ENCODE results near the gene CTTN. TPM values are rescaled to one million over a fixed set of nuclear protein-coding genes. Genes with fewer than 3 reads are reported as not detected.
A peak's percentile ranks its signal among the peaks of the same experiment; 100 is the strongest.

Gene CTTN
- total RNA-seq (167 and 245 TPM in 2 replicates), polyA plus RNA-seq (72.5 and 77.9 TPM in 2 replicates)

DNA sequence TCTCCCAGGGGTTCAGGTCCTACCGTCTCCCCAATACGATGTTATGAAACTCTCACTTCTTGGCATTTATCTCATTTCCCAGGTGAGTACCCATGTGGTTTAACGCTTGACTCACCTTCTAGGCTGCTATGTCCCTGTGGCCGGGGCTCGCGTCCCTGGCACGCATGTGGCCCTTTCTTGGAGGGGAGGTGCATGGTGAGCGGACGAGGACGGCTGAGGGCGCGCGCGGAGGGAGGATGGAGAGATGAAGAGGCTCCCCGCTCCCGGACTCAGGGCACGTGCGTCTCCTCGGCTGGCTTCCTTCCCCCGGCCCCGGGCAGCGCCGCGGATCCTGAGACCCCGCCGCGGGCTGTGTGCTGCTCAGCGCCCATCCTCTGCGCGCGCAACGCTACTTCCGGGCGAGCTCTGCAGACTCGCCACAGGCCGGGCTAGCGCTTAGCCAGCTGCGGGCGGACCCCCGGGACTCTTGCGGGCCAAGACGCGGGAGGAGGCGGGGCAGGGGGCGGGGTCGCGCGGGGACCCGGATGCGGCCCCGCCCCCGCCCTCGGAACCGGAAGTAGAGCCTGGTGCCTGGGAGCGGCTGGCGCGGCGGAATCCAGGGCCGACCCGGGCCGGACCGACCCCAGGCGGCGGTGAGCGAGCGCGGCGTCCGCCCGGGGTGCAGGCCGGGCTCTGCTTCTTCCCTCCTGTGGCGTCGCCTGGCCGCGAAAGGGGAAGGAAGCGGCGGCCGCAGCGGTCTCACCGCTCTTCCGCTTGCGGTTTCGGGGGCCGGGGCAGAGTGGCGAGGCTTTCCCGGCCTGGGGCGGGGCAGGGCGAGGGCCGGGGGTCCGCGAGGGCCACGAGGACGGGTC is at the start of gene CTTN:
TSS of gene CTTN (plus strand) at position 547 of the 851 bp plus-strand sequence. CDS start 8,769 bp downstream, outside the sequence.
- TF ChIP-seq, protein P1, sequence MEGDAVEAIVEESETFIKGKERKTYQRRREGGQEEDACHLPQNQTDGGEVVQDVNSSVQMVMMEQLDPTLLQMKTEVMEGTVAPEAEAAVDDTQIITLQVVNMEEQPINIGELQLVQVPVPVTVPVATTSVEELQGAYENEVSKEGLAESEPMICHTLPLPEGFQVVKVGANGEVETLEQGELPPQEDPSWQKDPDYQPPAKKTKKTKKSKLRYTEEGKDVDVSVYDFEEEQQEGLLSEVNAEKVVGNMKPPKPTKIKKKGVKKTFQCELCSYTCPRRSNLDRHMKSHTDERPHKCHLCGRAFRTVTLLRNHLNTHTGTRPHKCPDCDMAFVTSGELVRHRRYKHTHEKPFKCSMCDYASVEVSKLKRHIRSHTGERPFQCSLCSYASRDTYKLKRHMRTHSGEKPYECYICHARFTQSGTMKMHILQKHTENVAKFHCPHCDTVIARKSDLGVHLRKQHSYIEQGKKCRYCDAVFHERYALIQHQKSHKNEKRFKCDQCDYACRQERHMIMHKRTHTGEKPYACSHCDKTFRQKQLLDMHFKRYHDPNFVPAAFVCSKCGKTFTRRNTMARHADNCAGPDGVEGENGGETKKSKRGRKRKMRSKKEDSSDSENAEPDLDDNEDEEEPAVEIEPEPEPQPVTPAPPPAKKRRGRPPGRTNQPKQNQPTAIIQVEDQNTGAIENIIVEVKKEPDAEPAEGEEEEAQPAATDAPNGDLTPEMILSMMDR (IDR thresholded peaks at IDR 0.05; ENCODE audit: low read depth, low read length): no peak
- Histone ChIP-seq H3K4me1 (ENCODE audit: low read depth) (peaks cover 8% of the 10 kb centered on the region), H3K27me3 (no peaks in the 10 kb centered on the region), H3K4me3 (peak within 1 kb of the TSS; percentile 96), H3K27ac (peak within 1 kb of the TSS; percentile 92), H3K9me3 (ENCODE audit: low read depth) (no peaks in the 10 kb centered on the region), H3K36me3 (no peaks in the 10 kb centered on the region)
- DNase-seq (ENCODE audit: low read depth in 1 of 2, low spot score in 1 of 2): peak; percentile 91

DNA sequence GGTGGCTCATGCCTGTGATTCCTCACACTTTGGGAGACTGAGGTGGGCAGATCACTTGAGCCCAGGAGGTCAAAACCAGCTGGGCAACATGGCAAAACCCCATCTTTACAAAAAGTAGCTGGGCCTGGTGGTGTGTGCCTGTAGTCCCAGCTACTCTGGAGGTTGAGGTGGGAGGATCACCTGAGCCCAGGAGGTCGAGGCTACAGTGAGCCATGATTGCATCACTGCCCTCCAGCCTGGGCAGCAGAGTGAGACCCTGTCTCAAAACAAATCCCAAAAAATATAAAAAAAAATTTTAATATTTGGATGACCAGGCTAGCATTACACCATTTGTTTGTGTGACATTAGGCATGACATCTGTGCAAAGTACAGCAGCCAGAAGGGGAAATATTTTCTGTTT is 49.7 kb upstream of the CTTN start:
- Histone ChIP-seq H3K9me3 (ENCODE audit: low read depth) (no peaks in the 10 kb centered on the region), H3K36me3 (peaks cover 37% of the 10 kb centered on the region), H3K27ac (no peak overlapping the region), H3K4me3 (no peak overlapping the region), H3K27me3 (no peaks in the 10 kb centered on the region), H3K4me1 (ENCODE audit: low read depth) (peaks cover 4% of the 10 kb centered on the region)
- TF ChIP-seq, protein P1 (IDR thresholded peaks at IDR 0.05; ENCODE audit: low read depth, low read length): no peak
- DNase-seq (ENCODE audit: low read depth in 1 of 2, low spot score in 1 of 2): no peak

DNA sequence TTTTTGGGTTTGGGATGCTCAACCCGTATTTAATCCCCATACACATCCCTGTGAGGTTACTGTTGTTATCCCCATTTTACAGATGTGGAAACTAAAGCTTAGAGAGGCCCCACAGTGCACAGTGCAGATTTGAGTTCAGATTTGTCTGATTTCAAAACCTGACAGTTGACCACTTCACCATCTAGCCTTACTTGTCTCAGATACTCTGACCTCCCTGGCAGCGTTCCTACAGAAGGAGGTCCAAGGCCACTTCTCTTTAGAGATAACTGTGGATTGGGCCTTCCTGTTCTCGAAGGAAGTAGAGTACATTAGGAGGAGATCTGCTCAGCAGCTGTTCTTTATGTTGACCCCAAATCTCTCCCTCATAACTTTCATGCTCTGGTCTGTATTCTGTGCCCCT is 46.7 kb upstream of the CTTN start:
- Histone ChIP-seq H3K27me3 (no peaks in the 10 kb centered on the region), H3K4me1 (ENCODE audit: low read depth) (peaks cover 4% of the 10 kb centered on the region), H3K36me3 (peaks cover 43% of the 10 kb centered on the region), H3K4me3 (no peak overlapping the region), H3K9me3 (ENCODE audit: low read depth) (no peaks in the 10 kb centered on the region), H3K27ac (peak overlapping the region; percentile 63)
- DNase-seq (ENCODE audit: low read depth in 1 of 2, low spot score in 1 of 2): no peak
- TF ChIP-seq, protein P1 (IDR thresholded peaks at IDR 0.05; ENCODE audit: low read depth, low read length): no peak

DNA sequence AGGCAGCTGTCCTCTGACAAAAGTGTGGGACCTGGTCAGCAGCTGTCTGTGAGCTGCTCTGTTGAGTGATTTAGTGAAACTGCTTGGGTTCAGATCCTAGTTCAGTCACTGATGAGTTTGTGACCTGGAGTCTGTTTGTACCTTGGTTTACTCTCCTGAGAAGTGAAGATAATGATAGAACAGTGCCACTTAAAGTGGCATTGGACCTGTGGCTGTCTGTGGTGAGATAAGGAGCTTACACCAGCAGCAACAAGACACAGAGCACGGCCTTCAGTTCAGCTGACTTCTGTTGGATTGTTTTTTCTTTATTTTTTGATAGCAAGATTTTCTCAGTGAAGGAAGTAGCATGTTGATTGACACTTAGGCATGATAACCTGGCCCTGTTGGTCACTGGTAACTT is 46.2 kb upstream of the CTTN start:
- H3K4me1 ChIP-seq (ENCODE audit: low read depth): peaks cover 4% of the 10 kb centered on the region
- TF ChIP-seq, protein P1 (IDR thresholded peaks at IDR 0.05; ENCODE audit: low read depth, low read length): no peak
- H3K36me3 ChIP-seq: peaks cover 40% of the 10 kb centered on the region
- H3K27ac ChIP-seq: peak overlapping the region; percentile 63
- no peak overlapping the region for H3K4me3 ChIP-seq
- no peaks in the 10 kb centered on the region for H3K27me3 ChIP-seq
- no peaks in the 10 kb centered on the region for H3K9me3 ChIP-seq (ENCODE audit: low read depth)
- no peak for DNase-seq (ENCODE audit: low read depth in 1 of 2, low spot score in 1 of 2)

DNA sequence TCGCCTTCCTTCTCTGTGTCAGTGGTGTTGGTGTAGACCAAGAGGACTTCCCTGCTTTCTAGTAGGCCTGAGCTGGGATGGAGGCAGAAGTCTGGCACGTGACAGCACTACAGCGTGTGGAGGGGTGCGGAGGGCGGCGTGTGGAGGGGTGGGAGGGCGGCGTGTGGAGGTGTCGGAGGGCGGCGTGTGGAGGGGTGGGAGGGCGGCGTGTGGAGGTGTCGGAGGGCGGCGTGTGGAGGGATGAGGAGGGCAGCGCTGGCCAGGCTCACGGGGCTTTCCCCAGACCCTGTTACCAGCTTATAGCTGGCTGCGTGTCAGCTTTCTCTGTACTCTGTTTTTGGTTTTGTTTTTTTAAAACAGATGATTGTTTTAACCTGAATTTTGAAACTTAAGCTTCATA is 45.7 kb upstream of the CTTN start:
- no peak for DNase-seq (ENCODE audit: low read depth in 1 of 2, low spot score in 1 of 2)
- no peak overlapping the region for H3K4me3 ChIP-seq
- no peaks in the 10 kb centered on the region for H3K9me3 ChIP-seq (ENCODE audit: low read depth)
- H3K4me1 ChIP-seq (ENCODE audit: low read depth): peaks cover 4% of the 10 kb centered on the region
- H3K27ac ChIP-seq: peak overlapping the region; percentile 63
- no peaks in the 10 kb centered on the region for H3K27me3 ChIP-seq
- TF ChIP-seq, protein P1 (IDR thresholded peaks at IDR 0.05; ENCODE audit: low read depth, low read length): no peak
- peaks cover 40% of the 10 kb centered on the region for H3K36me3 ChIP-seq

All from cardiac muscle cell (in vitro differentiated cells and primary cell).